HG03280 (cell line): ENCODE measurements around the gene MRPL19.

Experiments used
- ATAC-seq: cut with Tn5 transposase; IDR thresholded peaks from one replicate; pipeline ENCODE4 v1.9.1; 2021; ENCODE audit warnings: mild to moderate bottlenecking, moderate library complexity; ENCODE audit not compliant: unreplicated experiment

MRPL19 gene

DNA sequence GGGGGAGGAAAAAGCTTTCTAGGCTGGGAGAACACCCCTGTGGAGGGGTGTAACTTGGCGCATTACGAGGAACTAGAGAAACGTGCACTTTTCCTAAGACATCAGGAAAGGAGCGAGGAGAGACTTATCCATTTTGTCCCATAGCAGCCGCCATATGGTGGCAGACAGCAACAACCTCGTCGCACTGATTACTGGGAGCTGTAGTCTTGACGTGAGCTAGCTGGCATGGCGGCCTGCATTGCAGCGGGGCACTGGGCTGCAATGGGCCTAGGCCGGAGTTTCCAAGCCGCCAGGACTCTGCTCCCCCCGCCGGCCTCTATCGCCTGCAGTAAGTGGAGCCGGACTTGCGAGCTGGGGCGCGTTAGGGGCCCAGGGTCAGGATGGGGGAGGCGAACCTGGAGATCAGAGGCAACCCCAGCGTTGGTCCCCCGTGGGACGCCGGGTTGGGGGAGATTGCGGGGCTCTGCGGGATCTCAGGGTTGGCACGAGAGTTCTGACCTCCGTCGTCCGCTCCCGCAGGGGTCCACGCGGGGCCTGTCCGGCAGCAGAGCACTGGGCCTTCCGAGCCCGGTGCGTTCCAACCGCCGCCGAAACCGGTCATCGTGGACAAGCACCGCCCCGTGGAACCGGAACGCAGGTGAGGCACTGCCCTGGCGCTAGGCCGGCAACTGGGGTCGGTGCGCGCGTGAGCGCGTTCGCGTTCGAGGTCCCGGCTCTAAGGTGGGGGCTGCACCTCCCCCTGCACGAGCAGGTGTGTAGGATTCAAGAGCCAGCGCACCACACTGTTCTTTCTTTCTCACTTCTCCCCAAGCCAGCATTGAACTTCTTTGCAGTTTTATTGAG is at the start of gene MRPL19:
Gene MRPL19 (plus strand): TSS at position 201 of the 843 bp plus-strand sequence. CDS start 25 bp downstream, at position 226.
- ATAC-seq, result peak; percentile 95

DNA sequence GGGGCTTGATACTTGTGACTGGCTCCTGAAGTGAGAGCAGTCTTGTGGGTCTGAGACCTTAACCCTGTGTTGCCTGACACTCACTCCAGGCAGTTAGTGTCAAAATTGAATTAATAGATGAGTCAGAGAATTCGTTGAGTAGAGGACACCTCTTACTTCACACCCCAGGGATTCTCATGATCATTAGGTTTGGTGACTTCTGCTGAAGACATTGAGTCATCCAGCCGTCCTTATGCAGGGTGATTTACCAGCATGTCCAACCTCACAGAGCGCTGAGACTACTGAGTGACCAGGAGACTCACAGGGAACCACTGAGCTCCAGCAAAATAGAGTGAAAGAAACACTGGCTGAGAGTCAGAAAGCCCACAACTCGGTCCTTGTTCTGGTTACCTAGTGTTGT is 49.8 kb upstream of the MRPL19 start:
- no peak for ATAC-seq

GRCh38 chr2:75597949-75598348 is 48.6 kb upstream of the MRPL19 start:
- ATAC-seq, result no peak

- no peak for ATAC-seq
Observed at GRCh38 chr2:75598589-75599155, 47.9 kb upstream of the MRPL19 start.

DNA sequence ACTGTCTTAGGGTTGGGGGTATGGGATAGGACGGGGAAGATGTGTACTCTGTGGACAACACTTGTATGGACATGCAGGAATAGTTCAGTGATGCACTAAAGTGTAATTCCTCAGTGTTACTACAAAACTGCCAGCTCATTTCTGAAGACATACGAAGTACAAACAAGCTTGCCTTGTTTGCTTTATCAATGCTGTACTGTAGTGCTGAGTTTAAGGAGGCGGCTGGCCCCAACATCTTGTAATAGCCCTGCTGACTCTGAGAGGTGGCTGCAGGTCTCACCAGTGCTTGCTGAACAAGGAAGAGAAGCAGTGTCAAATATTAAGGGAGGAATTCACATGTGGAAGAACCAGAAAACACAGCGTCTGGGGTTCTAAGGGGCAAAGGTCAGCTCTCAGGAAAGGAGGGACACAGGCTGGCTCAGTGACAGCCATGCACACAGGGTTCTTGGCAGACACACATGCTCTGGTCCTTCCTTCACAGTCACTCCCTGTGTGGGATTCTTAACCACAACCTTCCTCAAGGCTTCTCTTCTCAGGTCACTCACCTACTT is 46.0 kb upstream of the MRPL19 start:
- no peak for ATAC-seq

GRCh38 chr2:75602724-75603342 is 43.8 kb upstream of the MRPL19 start:
- no peak for ATAC-seq

GRCh38 chr2:75603477-75603876 is 43.1 kb upstream of the MRPL19 start:
- ATAC-seq, result no peak

- ATAC-seq, result no peak
Observed at GRCh38 chr2:75604484-75604883, 42.1 kb upstream of the MRPL19 start.

DNA sequence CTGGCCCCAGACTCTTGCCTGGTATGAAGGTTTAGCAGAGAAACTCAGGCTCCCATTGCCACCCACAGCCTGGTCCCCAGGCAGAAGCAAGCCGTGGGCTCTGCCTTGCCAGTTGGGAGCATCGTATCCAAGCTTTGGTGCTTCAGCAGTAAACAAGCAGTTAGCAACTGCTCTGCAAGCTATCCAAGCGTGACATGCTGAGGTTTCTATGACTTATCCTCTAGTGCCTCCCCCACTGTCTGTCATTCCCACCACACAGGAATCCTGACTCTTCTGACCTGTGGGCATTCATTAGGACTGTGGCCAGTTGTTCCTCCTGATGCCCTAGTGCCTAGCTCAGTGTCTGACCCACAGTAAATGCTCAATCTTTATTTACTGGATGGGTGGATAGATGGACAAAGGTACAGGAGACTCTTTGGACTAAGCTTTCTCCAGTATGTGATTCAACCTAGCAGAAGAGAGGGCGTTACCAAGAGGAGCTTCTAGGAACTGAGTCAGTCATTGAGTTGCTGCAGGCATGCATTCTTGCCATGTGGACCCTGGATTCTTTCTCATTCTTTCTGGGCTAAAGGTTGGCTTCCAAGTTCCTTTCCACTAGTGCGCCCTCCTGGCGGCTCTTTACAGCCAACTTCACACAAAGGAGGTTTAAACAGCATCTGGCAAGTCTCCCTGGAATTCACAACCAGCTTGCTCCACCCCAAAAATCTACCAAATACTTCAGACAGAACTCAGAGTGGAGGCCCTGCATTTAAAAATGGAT is 40.6 kb upstream of the MRPL19 start:
- no peak for ATAC-seq

- no peak for ATAC-seq
Observed at GRCh38 chr2:75606761-75607399, 39.7 kb upstream of the MRPL19 start.

GRCh38 chr2:75607400-75607798 is 39.2 kb upstream of the MRPL19 start:
- ATAC-seq, result no peak

DNA sequence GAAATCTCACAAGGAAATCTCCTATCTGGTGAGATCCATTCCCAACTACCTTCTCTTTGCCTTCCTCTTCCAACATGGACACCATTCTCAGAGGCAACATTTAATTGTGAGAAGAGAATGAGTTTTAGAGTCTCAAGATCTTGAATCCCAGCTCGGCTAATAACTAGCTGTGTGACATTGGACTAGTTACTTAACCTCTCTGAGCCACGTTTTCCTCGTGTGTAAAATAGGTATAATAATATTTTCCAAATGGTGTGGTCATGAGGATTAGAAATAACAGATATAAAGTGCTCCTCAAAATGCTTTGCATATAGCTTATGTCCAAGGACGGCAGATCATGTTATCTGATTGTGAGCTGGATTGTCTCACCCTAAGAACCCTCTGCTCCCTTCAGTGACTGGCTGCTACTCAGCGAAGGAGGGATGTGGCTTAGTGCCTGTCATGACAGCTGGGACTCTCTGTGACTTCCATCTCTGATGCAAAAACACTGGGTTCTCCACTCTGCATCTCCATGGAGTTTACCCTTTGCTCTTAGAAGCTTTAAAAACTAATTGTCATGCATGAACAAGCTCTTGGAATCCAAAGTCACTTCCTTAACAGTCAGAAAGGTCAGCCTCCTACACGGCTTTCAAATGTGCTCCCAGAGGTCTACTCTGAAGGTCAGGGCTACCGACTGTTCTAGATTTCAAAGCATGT is 38.4 kb upstream of the MRPL19 start:
- no peak for ATAC-seq

DNA sequence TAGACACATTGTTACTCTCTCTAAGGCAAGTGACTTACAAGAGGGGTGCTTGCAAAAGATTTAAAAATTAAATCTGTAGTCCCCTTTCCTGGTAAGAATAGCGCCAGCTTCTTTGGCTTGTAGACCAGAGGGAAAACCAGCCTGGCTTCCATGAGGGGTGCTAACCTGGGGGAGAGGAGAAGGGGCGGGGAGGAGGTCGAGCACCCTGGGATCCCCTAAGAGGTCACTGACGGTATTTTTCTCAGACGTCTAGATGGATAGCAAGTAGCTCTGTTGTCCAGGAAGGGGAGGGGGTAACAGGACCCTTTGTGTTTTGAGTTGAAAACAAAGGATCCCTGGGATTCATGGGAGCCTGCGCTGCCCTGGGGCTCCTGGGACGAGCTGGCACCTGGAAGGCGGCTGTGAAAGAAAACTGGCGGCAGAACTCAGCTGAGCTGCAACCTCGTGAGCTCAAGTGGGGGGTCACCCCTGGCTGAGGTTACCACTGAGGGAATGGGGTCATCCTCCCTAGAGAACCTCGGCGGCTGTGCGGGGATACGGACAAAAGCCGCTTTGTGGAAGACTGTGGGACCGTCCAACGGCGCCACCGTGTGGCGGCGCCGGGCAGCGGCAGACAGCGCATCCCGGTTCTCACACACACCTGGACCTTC is 37.8 kb upstream of the MRPL19 start:
- peak; percentile 79 for ATAC-seq

GRCh38 chr2:75609334-75609689 is 37.3 kb upstream of the MRPL19 start:
- ATAC-seq, result no peak

DNA sequence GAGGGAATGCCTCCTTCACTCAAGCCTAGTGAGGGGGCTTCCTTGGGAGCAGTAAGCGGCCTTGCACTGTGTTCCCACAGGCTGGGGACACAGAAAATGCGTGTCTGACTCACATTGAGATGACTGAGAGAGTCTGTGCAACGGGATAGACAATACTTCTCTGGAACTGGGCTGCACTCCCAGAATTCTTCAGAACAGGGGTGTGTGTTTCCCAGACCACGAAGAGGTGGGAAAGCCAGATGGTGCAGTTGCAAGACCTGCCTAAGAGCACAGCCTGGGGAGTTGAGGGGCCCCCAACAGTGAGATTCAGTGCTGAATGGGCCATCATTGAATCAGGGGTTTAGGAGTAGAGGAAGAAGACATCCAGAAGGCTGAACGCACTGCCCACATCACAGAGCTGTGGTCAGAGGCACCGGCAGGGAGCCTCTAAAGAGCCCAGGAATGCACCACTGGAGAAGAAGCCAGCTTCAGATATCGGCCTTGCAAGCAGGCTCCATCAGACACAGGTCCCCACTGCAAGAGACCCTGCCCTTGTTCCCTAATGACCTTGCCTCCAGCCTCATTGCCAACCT is 36.6 kb upstream of the MRPL19 start:
- no peak for ATAC-seq

- no peak for ATAC-seq
Observed at GRCh38 chr2:75610671-75611070, 35.9 kb upstream of the MRPL19 start.

DNA sequence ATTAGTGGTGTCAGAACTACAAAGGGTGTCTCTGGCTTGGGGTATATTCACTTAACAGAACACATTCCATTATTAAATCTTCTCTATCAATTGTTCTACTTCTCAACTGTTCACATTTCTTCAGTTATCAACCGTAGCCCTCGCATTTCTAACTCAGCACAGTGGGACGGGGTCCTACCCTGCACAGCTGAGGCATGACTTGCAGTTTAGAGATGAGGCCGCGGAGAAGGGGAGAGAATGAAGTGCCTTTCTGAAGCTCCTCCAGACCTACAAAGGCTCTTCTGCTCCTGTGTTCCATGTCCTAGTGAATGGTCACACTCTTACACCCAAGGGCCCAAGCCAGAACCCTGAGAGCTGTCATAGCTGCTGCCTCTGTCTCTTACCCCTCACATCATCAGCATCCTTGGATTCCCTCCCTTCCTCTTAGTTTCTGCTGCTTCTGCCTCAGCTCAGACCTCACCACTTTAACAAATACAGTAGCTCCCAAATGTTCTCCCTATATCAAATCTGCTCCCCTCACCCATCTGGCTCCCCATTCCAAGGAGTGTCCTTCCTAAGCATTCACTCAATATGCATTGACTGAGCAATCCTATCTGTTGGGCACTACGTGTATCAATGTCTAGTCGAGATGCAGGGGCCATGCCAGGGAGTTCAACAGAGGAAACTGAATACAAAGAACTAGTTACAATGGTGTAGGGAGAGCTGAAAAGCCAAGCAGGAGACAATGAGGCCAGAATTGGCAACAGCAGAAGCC is 34.3 kb upstream of the MRPL19 start:
- no peak for ATAC-seq

GRCh38 chr2:75612862-75613243 is 33.7 kb upstream of the MRPL19 start:
- ATAC-seq, result no peak
